ENCODE measurements around the gene CFAP99.

The CFAP99 gene

GRCh38 chr4:2472187-2472586 is 53.4 kb downstream of the CFAP99 start:
- peak in 1 of 3 donors; percentile 43 for DNase-seq

GRCh38 chr4:2478229-2478628 is 59.5 kb downstream of the CFAP99 start:
- no peak for DNase-seq

- DNase-seq = no peak
Measured at GRCh38 chr4:2480649-2481048, 61.9 kb downstream of the CFAP99 start.

DNA sequence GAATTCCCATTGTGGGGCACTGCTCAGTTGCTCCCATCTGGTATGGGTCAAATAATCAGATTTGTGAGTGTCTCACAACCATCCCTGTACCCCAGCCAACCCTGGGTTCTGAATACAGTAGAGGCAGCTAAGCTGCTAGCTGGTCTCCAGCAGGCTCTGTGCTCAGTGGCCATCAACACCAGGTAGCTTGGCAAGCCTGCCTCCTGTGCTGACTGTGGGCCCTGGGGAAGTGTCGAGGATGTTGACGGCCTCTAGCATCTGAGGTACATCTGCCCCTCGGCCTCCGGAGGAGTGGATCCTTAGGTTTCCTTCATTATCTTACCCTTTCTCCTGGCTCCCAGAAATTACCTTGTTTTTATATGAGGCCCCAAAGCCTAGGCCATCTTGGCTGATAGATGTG is 63.4 kb downstream of the CFAP99 start:
- no peak for DNase-seq

DNA sequence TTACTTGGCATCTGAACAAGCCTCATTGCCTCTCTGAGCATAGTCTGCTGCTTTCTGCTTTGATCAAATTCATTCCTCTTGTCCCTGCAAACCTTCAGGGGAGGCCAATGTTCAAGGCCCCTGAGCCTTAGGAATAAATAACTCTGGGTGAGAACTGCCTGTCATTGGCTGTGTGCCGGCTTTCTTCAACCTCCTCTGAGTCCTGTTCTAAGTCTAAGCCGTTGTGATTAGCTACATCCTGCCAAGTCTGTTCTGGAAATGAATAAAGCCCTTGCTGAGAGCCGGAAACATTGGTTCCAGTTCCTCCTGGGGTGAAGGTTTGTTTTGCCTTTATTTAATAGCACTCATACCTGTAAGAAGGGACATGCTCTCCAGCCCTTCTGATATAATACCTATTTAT is 63.9 kb downstream of the CFAP99 start:
- DNase-seq = no peak

- no peak for DNase-seq
Measured at GRCh38 chr4:2483237-2483636, 64.5 kb downstream of the CFAP99 start.

- DNase-seq = no peak
Measured at GRCh38 chr4:2484185-2484584, 65.4 kb downstream of the CFAP99 start.

GRCh38 chr4:2484993-2485392 is 66.2 kb downstream of the CFAP99 start:
- DNase-seq = peak; percentile 92 to 94 (median 93)

- DNase-seq = peak; percentile 38 to 64 (median 53)
Measured at GRCh38 chr4:2485956-2486355, 67.2 kb downstream of the CFAP99 start.

DNA sequence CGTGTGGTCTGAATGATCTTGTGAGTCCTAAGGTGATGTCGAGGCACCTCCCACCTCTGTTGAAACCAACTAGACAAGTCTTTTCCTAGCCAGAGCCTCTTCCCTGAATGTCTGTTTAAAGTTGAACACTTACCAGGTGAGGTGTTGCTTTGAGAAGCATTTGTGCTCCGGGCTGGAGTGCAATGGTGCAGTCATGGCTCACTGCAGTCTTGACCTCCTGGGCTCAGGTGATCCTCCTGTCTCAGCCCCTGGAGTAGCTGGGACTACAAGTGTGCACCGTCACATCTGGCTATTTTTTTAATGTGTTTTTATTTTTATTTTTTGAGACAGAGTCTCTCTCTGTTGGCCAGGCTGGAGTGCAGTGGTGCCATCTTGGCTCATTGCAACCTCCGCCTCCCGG is 68.2 kb downstream of the CFAP99 start:
- no peak for DNase-seq

- DNase-seq = peak; percentile 45 to 66 (median 48)
Measured at GRCh38 chr4:2487632-2488031, 68.9 kb downstream of the CFAP99 start.

- DNase-seq = no peak
Measured at GRCh38 chr4:2489081-2489805, 70.5 kb downstream of the CFAP99 start.

GRCh38 chr4:2489841-2490552 is 71.2 kb downstream of the CFAP99 start:
- DNase-seq = peak in 2 of 3 donors; percentile 37 to 43

GRCh38 chr4:2492970-2493369 is 74.2 kb downstream of the CFAP99 start:
- DNase-seq = no peak

- DNase-seq = no peak
Measured at GRCh38 chr4:2494992-2495391, 76.2 kb downstream of the CFAP99 start.

GRCh38 chr4:2497324-2497723 is 78.6 kb downstream of the CFAP99 start:
- DNase-seq = peak; percentile 29 to 39 (median 34)

- peak; percentile 73 to 86 (median 77) for DNase-seq
Measured at GRCh38 chr4:2497931-2498330, 79.2 kb downstream of the CFAP99 start.

DNA sequence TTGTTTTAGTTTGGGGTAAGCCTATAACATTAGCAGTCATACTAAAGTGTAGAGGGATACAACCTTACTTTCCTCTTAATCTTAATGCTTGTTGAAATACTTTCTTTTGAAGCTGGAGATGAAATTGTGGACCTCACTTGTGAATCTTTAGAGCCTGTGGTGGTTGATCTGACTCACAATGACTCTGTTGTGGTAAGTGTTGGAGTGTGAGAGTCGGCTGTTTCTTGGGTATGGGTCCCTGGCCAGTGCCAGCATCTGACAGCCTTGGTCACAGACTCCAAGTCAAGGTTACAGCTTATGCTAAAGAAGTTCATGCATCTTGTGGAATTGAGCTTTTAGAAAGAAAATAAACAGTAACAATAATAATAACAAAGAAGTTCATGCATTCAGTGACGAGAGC is 81.8 kb downstream of the CFAP99 start:
- DNase-seq = no peak

DNA sequence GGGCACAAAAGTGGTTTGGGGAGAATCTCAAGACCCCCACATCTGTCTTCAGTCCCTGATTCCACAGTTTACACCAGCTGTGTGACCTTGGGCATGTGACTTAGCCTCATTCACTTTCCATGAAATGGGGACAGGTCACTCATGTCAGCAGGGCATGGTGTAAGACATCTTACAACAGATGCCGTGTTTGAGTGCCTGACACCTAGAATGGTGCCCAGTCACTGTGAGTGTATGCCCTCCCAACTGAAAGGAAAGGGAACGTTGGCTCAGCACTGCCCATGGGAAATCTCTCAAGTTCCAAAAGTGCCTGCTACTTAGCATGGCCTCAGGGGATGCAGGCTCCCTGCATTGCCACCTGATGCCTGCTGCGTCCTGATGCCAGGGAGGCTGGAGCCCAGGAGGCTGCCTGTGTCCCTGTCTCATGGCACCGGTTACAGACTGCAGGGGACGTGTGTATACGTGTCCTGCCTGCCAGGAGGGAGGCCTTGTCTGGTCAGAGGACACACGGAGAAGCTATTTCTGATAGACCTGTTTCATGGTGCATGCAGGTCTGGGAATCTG is 82.4 kb downstream of the CFAP99 start:
- no peak for DNase-seq

GRCh38 chr4:2503809-2504208 is 85.1 kb downstream of the CFAP99 start:
- DNase-seq = no peak

DNA sequence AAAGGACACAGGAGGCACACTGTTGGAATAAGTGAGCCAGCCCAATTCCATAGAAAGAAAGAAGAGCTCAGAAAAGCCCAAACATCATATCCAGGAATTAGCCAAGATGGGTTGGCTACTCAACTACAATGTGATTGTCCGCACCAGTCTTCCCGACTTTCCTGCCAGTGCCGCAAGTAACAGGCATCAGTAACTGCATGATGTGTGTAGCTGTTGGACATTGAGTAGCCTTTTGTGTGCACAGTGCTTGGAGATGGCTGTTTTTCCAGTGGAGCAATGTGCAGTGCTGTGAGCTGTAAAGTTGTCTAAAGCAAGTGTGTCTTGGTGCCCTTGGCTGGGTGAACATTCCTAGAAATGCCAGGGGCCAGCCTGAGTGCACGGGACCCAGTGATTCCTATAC is 88.5 kb downstream of the CFAP99 start:
- DNase-seq = no peak

GRCh38 chr4:2507855-2508254 is 89.1 kb downstream of the CFAP99 start:
- no peak for DNase-seq

DNA sequence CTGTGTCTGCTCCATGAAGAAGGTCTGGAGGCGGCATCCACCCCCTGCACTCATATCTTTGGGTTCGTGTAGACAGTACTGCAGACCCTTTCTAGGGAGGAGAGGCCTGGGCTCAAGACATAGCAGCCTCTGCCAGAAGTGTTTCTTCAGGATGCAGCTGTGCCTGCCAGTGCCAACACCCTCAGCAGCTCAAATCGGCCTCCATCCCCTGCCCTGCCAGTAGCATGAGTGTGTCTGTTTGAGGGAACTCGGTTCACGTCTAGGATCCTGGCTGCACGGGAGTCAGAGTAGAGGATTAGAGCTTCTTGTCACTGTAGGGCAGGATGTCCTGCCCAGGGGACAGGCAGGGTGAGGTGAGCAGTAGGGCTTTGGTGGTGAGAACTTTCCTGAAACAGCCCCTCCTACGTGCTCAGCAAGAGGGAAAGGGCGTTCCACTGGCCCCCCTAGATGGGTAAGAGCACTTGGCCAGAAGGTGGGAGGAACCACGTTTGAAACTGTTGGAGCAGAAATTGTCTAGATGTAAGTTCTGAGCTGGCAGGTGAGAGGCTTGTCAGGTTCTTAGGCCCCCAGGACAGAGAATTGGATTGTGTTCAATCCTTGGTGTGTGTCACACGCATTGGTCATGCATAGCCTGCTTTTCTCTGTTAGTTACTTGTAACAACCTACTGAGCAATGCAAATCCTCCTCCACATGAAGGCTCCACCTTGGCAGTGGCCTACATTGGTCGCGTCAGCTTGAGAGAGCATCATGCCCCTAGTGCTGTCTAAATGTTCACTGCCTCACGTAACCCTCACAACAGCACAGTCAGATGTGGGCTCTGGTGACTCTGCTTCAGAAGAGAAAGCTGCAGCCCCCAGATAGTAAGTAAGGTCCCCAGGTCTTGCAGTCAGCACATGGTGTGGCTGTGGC is 91.8 kb downstream of the CFAP99 start:
- DNase-seq = no peak

All from suppressor macrophage treated with lipopolysaccharide for 1 hour (primary cell).